Measurements from ENCODE around the gene SMAD6. TPM values are rescaled to one million over a fixed set of nuclear protein-coding genes. Genes with fewer than 3 reads are reported as not detected.

The SMAD6 gene
- total RNA-seq, 2 experiments from 2014 or later = 0.97 to 1.2 TPM

DNA sequence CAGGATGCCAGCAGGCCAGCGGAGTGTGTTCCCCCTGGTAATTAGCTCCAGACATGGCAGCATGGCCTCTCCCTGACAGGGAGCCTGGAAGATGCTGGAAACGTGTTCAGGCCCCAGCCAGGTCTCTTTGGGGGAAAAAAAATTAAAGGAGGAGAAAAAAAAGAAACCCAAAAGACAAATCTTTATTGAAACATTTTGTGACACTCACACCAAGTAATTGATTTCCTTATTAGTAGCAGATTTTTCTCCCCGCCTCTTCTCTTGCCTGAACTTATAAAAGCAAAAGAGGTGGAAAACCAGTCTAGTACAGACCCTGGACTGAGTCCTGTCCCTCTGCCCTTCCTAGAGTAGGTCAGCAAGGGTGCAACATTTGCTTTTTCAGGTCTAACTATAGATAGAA, 42.7 kb upstream of the SMAD6 start:
- DNase-seq (no peak), ATAC-seq (no peak)
- ChIA-PET CTCF (no interaction called here), POLR2A (no interaction called here)
- Mint-ChIP-seq H3K4me3 (no peak overlapping the region), H3K36me3 (ENCODE audit: low read depth) (no peaks in the 10 kb centered on the region), H3K9me3 (ENCODE audit: insufficient read depth) (no peaks in the 10 kb centered on the region), H3K27me3 (ENCODE audit: low read depth) (peaks cover 4% of the 10 kb centered on the region), H3K27ac (no peak overlapping the region), H3K4me1 (ENCODE audit: low read depth) (peaks cover 9% of the 10 kb centered on the region)

- no peaks in the 10 kb centered on the region for H3K9me3 Mint-ChIP-seq (ENCODE audit: insufficient read depth)
- no peak overlapping the region for H3K4me3 Mint-ChIP-seq
- no peaks in the 10 kb centered on the region for H3K4me1 Mint-ChIP-seq (ENCODE audit: low read depth)
- no peaks in the 10 kb centered on the region for H3K36me3 Mint-ChIP-seq (ENCODE audit: low read depth)
- no peaks in the 10 kb centered on the region for H3K27me3 Mint-ChIP-seq (ENCODE audit: low read depth)
- CTCF ChIA-PET = no interaction called here
- POLR2A ChIA-PET = interaction anchor here (1.0 to 1.1 kb wide), 2 partner anchors 23 to 28 kb away, joined by 3 read pairs; no protein-coding TSS in a partner anchor
- no peak for DNase-seq
- no peak overlapping the region for H3K27ac Mint-ChIP-seq
- no peak for ATAC-seq
These were observed 40.5 kb upstream of the SMAD6 start for GRCh38 chr15:66661432-66662096.

- CTCF ChIA-PET = interaction anchor here (1.3 kb wide), 1 partner anchor 59 kb away, joined by 3 read pairs; no protein-coding TSS in a partner anchor
- Mint-ChIP-seq H3K36me3 (ENCODE audit: low read depth) (no peaks in the 10 kb centered on the region), H3K27me3 (ENCODE audit: low read depth) (no peaks in the 10 kb centered on the region), H3K4me3 (no peak overlapping the region), H3K27ac (no peak overlapping the region), H3K4me1 (ENCODE audit: low read depth) (no peaks in the 10 kb centered on the region), H3K9me3 (ENCODE audit: insufficient read depth) (no peaks in the 10 kb centered on the region)
- POLR2A ChIA-PET = interaction anchor here (1.0 to 1.1 kb wide), 2 partner anchors 24 to 29 kb away, joined by 3 read pairs; no protein-coding TSS in a partner anchor
- no peak for ATAC-seq
- DNase-seq = no peak
These were observed 39.5 kb upstream of the SMAD6 start for GRCh38 chr15:66662522-66662921.

DNA sequence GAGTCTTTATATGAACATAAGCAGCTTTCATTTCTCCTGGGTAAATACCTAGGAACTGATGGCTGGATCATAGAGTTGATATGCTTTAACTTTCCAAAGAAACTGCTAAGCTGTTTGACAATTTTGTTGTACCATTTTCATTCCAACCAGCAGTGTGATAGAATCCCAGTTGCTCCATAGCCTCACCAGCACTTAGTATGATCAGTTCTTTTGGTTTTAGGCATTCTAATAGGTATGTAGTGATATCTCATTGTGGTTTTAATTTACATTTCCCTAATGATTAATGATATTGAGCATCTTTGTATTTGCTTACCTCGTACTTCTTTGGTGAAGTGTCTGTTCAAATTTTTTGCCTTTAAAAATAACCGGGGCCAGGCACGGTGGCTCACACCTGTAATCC, 38.4 kb upstream of the SMAD6 start:
- DNase-seq = no peak
- Mint-ChIP-seq H3K27me3 (ENCODE audit: low read depth) (no peaks in the 10 kb centered on the region), H3K4me3 (no peak overlapping the region), H3K9me3 (ENCODE audit: insufficient read depth) (no peaks in the 10 kb centered on the region), H3K4me1 (ENCODE audit: low read depth) (no peaks in the 10 kb centered on the region), H3K27ac (no peak overlapping the region), H3K36me3 (ENCODE audit: low read depth) (no peaks in the 10 kb centered on the region)
- CTCF ChIA-PET = interaction anchor here (1.3 kb wide), 1 partner anchor 60 kb away, joined by 3 read pairs; no protein-coding TSS in a partner anchor
- no peak for ATAC-seq
- POLR2A ChIA-PET = no interaction called here

DNA sequence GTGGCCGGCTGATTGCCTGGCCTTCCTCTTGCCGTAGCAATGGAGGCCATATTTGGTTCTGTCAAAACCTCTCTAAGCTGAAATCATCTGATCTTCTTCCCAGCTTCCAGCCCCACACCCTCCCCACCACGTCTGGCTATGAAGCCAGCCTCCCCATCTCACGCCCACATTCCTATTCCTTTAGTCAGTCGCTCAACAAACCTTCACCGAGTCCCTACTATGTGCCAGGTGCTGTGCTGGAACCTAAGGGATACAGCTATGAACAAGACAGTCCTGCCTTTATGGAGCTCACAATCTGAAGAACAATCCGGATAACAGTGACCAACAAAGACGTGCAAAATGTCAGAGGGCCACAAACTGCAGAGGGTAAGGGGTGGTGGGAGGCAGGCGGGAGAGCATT, 31.9 kb upstream of the SMAD6 start:
- DNase-seq (no peak), ATAC-seq (no peak)
- H3K36me3 Mint-ChIP-seq (ENCODE audit: low read depth) = no peaks in the 10 kb centered on the region
- POLR2A ChIA-PET = no interaction called here
- no peak overlapping the region for H3K27ac Mint-ChIP-seq
- no peaks in the 10 kb centered on the region for H3K27me3 Mint-ChIP-seq (ENCODE audit: low read depth)
- H3K9me3 Mint-ChIP-seq (ENCODE audit: insufficient read depth) = no peaks in the 10 kb centered on the region
- H3K4me3 Mint-ChIP-seq = no peak overlapping the region
- CTCF ChIA-PET = interaction anchor here (2.0 kb wide), 1 partner anchor 51 kb away, joined by 5 read pairs; no protein-coding TSS in a partner anchor
- H3K4me1 Mint-ChIP-seq (ENCODE audit: low read depth) = peaks cover 18% of the 10 kb centered on the region

GRCh38 chr15:66670762-66671580, 31.1 kb upstream of the SMAD6 start:
- ChIA-PET POLR2A (no interaction called here), CTCF (interaction anchor here (2.0 kb wide), 1 partner anchor 52 kb away, joined by 5 read pairs; no protein-coding TSS in a partner anchor)
- no peak for DNase-seq

DNA sequence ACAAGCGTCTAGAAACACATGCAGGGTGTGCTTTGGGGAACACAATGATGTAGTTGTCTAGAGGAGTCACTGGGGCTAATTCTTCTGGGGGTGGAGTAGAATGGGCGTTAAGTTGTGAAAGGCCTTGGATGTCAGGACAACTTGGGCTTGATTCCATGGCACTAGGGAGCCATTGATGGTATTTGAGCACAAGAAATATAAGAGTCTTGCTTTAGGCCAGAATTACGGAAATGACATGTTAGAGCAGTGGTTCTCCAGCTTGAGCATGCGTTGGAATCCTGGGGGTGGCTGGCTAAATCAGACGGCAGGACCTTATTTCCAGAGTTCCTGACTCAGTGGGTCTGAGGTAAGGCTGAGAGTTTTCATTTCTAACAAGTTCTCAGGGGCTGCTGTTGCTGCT, 29.2 kb upstream of the SMAD6 start:
- H3K4me1 Mint-ChIP-seq (ENCODE audit: low read depth) = peaks cover 24% of the 10 kb centered on the region
- ATAC-seq (no peak), DNase-seq (no peak)
- H3K27ac Mint-ChIP-seq = no peak overlapping the region
- no peak overlapping the region for H3K4me3 Mint-ChIP-seq
- CTCF ChIA-PET = interaction anchor here (1.0 kb wide), 1 partner anchor 54 kb away, joined by 6 read pairs; no protein-coding TSS in a partner anchor
- no peaks in the 10 kb centered on the region for H3K27me3 Mint-ChIP-seq (ENCODE audit: low read depth)
- no peaks in the 10 kb centered on the region for H3K9me3 Mint-ChIP-seq (ENCODE audit: insufficient read depth)
- H3K36me3 Mint-ChIP-seq (ENCODE audit: low read depth) = no peaks in the 10 kb centered on the region
- POLR2A ChIA-PET = no interaction called here

More at GRCh38 chr15:66670762-66671580, 31.1 kb upstream of the SMAD6 start:
- H3K27me3 Mint-ChIP-seq (ENCODE audit: low read depth) = no peaks in the 10 kb centered on the region
- no peak for ATAC-seq
- no peak overlapping the region for H3K27ac Mint-ChIP-seq
- H3K36me3 Mint-ChIP-seq (ENCODE audit: low read depth) = no peaks in the 10 kb centered on the region
- H3K4me3 Mint-ChIP-seq = no peak overlapping the region
- H3K9me3 Mint-ChIP-seq (ENCODE audit: insufficient read depth) = no peaks in the 10 kb centered on the region
- H3K4me1 Mint-ChIP-seq (ENCODE audit: low read depth) = peaks cover 24% of the 10 kb centered on the region

DNA sequence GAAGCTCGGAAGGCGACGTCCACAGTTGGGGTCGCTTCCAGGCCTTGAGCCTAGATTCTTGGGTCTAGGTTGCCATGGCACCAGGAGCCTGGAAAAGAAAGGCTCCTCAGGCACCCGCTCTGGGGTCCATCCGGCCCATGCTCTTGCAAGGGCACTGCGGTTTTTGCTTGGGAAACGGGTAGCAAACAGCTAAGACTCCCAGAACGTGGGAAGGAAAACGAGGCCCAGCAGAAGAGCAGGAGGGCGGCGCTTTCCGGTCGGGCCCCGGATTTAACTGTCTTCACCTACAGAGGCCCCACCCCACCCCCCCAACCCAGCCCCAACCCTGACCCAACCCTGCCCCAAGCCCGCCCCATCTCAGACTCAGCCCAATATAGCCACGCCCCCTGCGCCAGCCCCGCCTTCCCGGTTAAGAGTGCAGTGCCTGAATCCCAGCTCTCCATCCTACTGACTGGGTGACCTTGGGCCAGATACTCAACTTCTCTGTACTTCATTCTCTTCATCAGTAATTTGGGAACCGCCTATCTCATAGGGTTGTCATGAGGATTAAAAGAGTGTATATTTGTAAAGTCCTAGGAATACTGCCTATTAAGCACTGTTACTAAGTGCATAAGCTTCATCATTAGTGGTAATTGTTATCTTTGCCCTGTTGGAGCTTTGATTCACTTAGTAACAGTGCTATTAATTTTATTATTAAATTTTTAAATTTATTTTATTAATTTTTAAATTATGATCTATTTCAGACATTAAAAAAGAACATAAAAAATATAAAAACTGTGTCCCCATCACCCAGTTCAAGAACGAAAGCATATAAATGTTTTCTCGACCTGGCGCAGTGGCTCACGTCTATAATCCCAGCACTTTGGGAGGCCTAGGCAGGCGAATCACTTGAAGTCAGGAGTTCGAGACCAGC, 28.4 kb upstream of the SMAD6 start:
- POLR2A ChIA-PET = no interaction called here
- Mint-ChIP-seq H3K4me1 (ENCODE audit: low read depth) (peaks cover 24% of the 10 kb centered on the region), H3K4me3 (no peak overlapping the region), H3K9me3 (ENCODE audit: insufficient read depth) (no peaks in the 10 kb centered on the region), H3K36me3 (ENCODE audit: low read depth) (no peaks in the 10 kb centered on the region), H3K27me3 (ENCODE audit: low read depth) (no peaks in the 10 kb centered on the region), H3K27ac (no peak overlapping the region)
- ATAC-seq (peak; percentile 73), DNase-seq (peak; percentile 61)
- CTCF ChIA-PET = interaction anchor here (1.0 to 1.1 kb wide), 2 partner anchors 55 to 178 kb away, joined by 3 to 6 read pairs; no protein-coding TSS in a partner anchor

DNA sequence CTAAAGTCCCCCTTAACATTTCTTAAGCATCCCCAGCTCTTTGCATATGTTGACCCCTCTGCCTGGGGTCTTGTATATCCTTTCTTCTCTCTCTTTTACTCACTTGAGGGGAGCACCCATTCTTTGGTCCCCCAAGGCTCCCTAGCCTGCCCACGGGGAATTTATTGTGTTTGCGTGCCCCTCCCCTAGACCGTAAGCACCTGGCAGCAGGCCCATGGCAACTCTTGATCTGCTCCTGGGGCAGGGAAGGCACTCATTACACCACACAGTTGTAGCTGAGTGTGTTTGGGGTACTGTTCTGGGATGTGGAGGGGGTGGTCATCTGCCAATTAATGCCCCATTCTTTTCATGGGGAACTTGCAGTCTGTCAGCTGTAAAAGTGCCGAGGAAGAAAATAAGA, 27.3 kb upstream of the SMAD6 start:
- H3K9me3 Mint-ChIP-seq (ENCODE audit: insufficient read depth) = no peaks in the 10 kb centered on the region
- ChIA-PET CTCF (interaction anchor here (1.1 kb wide), 1 partner anchor 177 kb away, joined by 3 read pairs; no protein-coding TSS in a partner anchor), POLR2A (no interaction called here)
- no peak for ATAC-seq
- H3K27me3 Mint-ChIP-seq (ENCODE audit: low read depth) = no peaks in the 10 kb centered on the region
- H3K27ac Mint-ChIP-seq = peak overlapping the region; percentile 60
- H3K4me3 Mint-ChIP-seq = no peak overlapping the region
- H3K36me3 Mint-ChIP-seq (ENCODE audit: low read depth) = no peaks in the 10 kb centered on the region
- DNase-seq = no peak
- peaks cover 24% of the 10 kb centered on the region for H3K4me1 Mint-ChIP-seq (ENCODE audit: low read depth)

- Mint-ChIP-seq H3K4me1 (ENCODE audit: low read depth) (peaks cover 24% of the 10 kb centered on the region), H3K9me3 (ENCODE audit: insufficient read depth) (no peaks in the 10 kb centered on the region), H3K27me3 (ENCODE audit: low read depth) (no peaks in the 10 kb centered on the region), H3K27ac (peak overlapping the region; percentile 58), H3K4me3 (no peak overlapping the region), H3K36me3 (ENCODE audit: low read depth) (no peaks in the 10 kb centered on the region)
- ChIA-PET POLR2A (no interaction called here), CTCF (no interaction called here)
- DNase-seq = no peak
- ATAC-seq = no peak
These were observed 26.6 kb upstream of the SMAD6 start for GRCh38 chr15:66675446-66675845.

DNA sequence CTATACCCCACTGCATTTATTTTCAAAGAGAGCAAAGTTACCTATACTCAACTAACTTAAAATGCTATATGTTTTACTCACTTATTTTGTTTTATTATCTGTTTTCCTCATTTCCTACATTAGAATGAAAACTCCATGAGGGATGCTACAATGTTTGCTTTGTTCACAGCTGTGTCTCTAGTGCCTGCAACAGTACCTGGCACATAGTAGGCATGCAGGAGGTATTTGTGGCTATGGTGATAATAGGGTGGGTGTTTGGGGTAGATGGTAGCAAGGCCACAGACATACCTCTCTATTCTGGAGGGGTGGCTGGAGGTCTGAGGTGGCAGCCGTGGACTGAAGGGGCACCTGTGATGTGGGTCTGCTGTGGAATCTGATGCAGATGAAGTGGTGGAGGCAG, 24.7 kb upstream of the SMAD6 start:
- CTCF ChIA-PET = no interaction called here
- H3K27ac Mint-ChIP-seq = no peak overlapping the region

More for the DNA sequence above, 24.7 kb upstream of the SMAD6 start:
- H3K4me1 Mint-ChIP-seq (ENCODE audit: low read depth) = peaks cover 24% of the 10 kb centered on the region
- peaks cover 6% of the 10 kb centered on the region for H3K9me3 Mint-ChIP-seq (ENCODE audit: insufficient read depth)
- ATAC-seq = no peak
- no peak overlapping the region for H3K4me3 Mint-ChIP-seq
- DNase-seq = no peak
- H3K36me3 Mint-ChIP-seq (ENCODE audit: low read depth) = peaks cover 2% of the 10 kb centered on the region
- POLR2A ChIA-PET = no interaction called here
- no peaks in the 10 kb centered on the region for H3K27me3 Mint-ChIP-seq (ENCODE audit: low read depth)
